HEK293 (cell line): Measurements from ENCODE around the gene EXT2.
A peak's percentile ranks its signal among the peaks of the same experiment; 100 is the strongest.

ENCODE experiments used
- CTCF ChIA-PET: fragments of 350-600 bp; formaldehyde crosslinking; extraction: SDS; loops from one replicate; lab custom pipeline; 2021; ENCODE audit warnings: antibody characterized with exemption; lab: Yijun Ruan, JAX
- POLR2A ChIA-PET: fragments of 300-600 bp; formaldehyde crosslinking; extraction: SDS; loops from one replicate; lab custom pipeline; 2020; ENCODE audit warnings: antibody characterized with exemption, inconsistent platforms; lab: Yijun Ruan, JAX
- H3K27ac ChIP-seq: fragments of 200-500 bp; sonication (Bioruptor generic); 2 replicates; pipeline ENCODE4 v1.5.1; 2014; ENCODE audit warnings: low read depth, low read length, control low read depth, inconsistent platforms; ENCODE audit errors: extremely low read depth
- H3K36me3 ChIP-seq, 2 experiments: fragments of 200-500 bp in 1 of 2; sonication (Bioruptor generic) in 1 of 2; 1 replicate in 1 of 2; 2 replicates in 1 of 2; pipeline ENCODE4 v1.5.1; 2014 to 2017; ENCODE audit warnings: inconsistent platforms in 2 of 2, low read length in 2 of 2; ENCODE audit not compliant: control insufficient read depth in 2 of 2, insufficient read depth in 1 of 2
- H3K4me1 ChIP-seq: fragments of 200-500 bp; sonication (Bioruptor generic); 2 replicates; pipeline ENCODE4 v1.5.1; 2014; ENCODE audit warnings: mild to moderate bottlenecking, low read length, inconsistent platforms; ENCODE audit not compliant: control insufficient read depth, insufficient read depth
- H3K4me3 ChIP-seq: 2 replicates; pipeline ENCODE4 v1.5.1; 2011; ENCODE audit warnings: low read depth, mild to moderate bottlenecking, control low read depth, low read length, moderate library complexity
- H3K9me3 ChIP-seq: fragments of 200-500 bp; sonication (Bioruptor generic); 2 replicates; pipeline ENCODE4 v1.5.1; 2014; ENCODE audit warnings: low read depth, low read length, inconsistent platforms; ENCODE audit not compliant: control insufficient read depth, insufficient read depth
- GLI2 ChIP-seq: fragments of 450-650 bp; formaldehyde crosslinking; IDR thresholded peaks from 2 replicates; pipeline ENCODE4; 2017; ENCODE audit warnings: missing biosample characterization, missing genetic modification characterization, low read depth, borderline replicate concordance
- HOXA7 ChIP-seq: sonication (generic); formaldehyde crosslinking; IDR thresholded peaks from 2 replicates; pipeline ENCODE4 v1.8.1; 2022; ENCODE audit warnings: missing genetic modification reagents, borderline replicate concordance
- HOXC10 ChIP-seq: sonication (generic); formaldehyde crosslinking; IDR thresholded peaks from 2 replicates; pipeline ENCODE4 v1.8.1; 2023; ENCODE audit warnings: mild to moderate bottlenecking, missing genetic modification reagents
- KLF1 ChIP-seq: fragments of 450-650 bp; formaldehyde crosslinking; IDR thresholded peaks from 2 replicates; pipeline ENCODE4 v1.5.1; 2016; ENCODE audit warnings: missing biosample characterization, missing genetic modification characterization
- KLF16 ChIP-seq: fragments of 450-650 bp; formaldehyde crosslinking; IDR thresholded peaks from 2 replicates; pipeline ENCODE4 v1.5.1; 2017; ENCODE audit warnings: missing biosample characterization, missing genetic modification characterization
- SETDB1 ChIP-seq: IDR thresholded peaks from one replicate; pipeline ENCODE4 v1.6.1; 2017; ENCODE audit warnings: mild to moderate bottlenecking, low read length, moderate library complexity, mixed read lengths; ENCODE audit not compliant: insufficient read length
- SP2 ChIP-seq: fragments of 450-650 bp; formaldehyde crosslinking; IDR thresholded peaks from 2 replicates; pipeline ENCODE4 v1.5.1; 2016; ENCODE audit warnings: missing biosample characterization, missing genetic modification characterization
- SP7 ChIP-seq: fragments of 450-650 bp; formaldehyde crosslinking; IDR thresholded peaks from 2 replicates; pipeline ENCODE4 v1.5.1; 2016; ENCODE audit warnings: missing biosample characterization, missing genetic modification characterization
- YY1 ChIP-seq: fragments of 450-650 bp; formaldehyde crosslinking; IDR thresholded peaks from 2 replicates; pipeline ENCODE4 v1.5.1; 2018; ENCODE audit warnings: missing biosample characterization, missing genetic modification characterization
- ZBTB21 ChIP-seq: fragments of 450-650 bp; formaldehyde crosslinking; IDR thresholded peaks from 2 replicates; pipeline ENCODE4 v1.5.1; 2017; ENCODE audit warnings: missing biosample characterization, missing genetic modification characterization
- ZNF121 ChIP-seq: fragments of 450-650 bp; formaldehyde crosslinking; IDR thresholded peaks from 2 replicates; pipeline ENCODE4 v1.5.1; 2016; ENCODE audit warnings: missing biosample characterization, missing genetic modification characterization
- ZNF169 ChIP-seq: fragments of 450-650 bp; formaldehyde crosslinking; IDR thresholded peaks from 2 replicates; pipeline ENCODE4 v1.5.1; 2016; ENCODE audit warnings: missing biosample characterization, missing genetic modification characterization
- ZNF274 ChIP-seq, 2 experiments: fragments of 200-500 bp in 1 of 2; fragments of 450-650 bp in 1 of 2; sonication (Bioruptor generic) in 1 of 2; formaldehyde crosslinking in 1 of 2; IDR thresholded peaks; 2 replicates each; pipeline versions ENCODE4 v1.5.1 to v1.6.1; 2014 to 2016; ENCODE audit warnings: borderline replicate concordance in 1 of 2, inconsistent platforms in 1 of 2, low read length in 1 of 2, missing biosample characterization in 1 of 2, missing genetic modification characterization in 1 of 2
- ZNF302 ChIP-seq: fragments of 450-650 bp; formaldehyde crosslinking; IDR thresholded peaks from 2 replicates; pipeline ENCODE4 v1.5.1; 2016; ENCODE audit warnings: missing biosample characterization, missing genetic modification characterization, low read depth
- ZNF335 ChIP-seq: fragments of 450-650 bp; formaldehyde crosslinking; conservative IDR thresholded peaks from 2 replicates; pipeline ENCODE4 v1.5.1; 2016; ENCODE audit warnings: missing biosample characterization, missing genetic modification characterization
- ZNF423 ChIP-seq: fragments of 450-650 bp; formaldehyde crosslinking; IDR thresholded peaks from 2 replicates; pipeline ENCODE4 v1.5.1; 2016; ENCODE audit warnings: missing biosample characterization, missing genetic modification characterization
- ZNF549 ChIP-seq: fragments of 450-650 bp; IDR thresholded peaks from 2 replicates; pipeline ENCODE4 v1.5.1; 2018; ENCODE audit warnings: missing biosample characterization, missing genetic modification characterization, mild to moderate bottlenecking, inconsistent platforms, moderate library complexity
- ZNF600 ChIP-seq: fragments of 450-650 bp; formaldehyde crosslinking; IDR thresholded peaks from 2 replicates; pipeline ENCODE4 v1.5.1; 2016; ENCODE audit warnings: missing biosample characterization, missing genetic modification characterization
- ZNF658 ChIP-seq: fragments of 450-650 bp; formaldehyde crosslinking; IDR thresholded peaks from 2 replicates; pipeline ENCODE4; 2016; ENCODE audit warnings: missing biosample characterization, missing genetic modification characterization
- ZNF707 ChIP-seq: fragments of 450-650 bp; formaldehyde crosslinking; IDR thresholded peaks from 2 replicates; pipeline ENCODE4 v1.5.1; 2016; ENCODE audit warnings: missing biosample characterization, missing genetic modification characterization
- ZNF747 ChIP-seq: fragments of 450-650 bp; formaldehyde crosslinking; IDR thresholded peaks from 2 replicates; pipeline ENCODE4 v1.5.1; 2016; ENCODE audit warnings: missing biosample characterization, missing genetic modification characterization
- TF ChIP-seq, protein P1 (sequence below): fragments of 450-650 bp; formaldehyde crosslinking; IDR thresholded peaks from 2 replicates; pipeline ENCODE4 v1.5.1; 2016; ENCODE audit warnings: missing biosample characterization, missing genetic modification characterization
- TF ChIP-seq, protein P2 (sequence below): fragments of 450-650 bp; IDR thresholded peaks from 2 replicates; pipeline ENCODE4 v1.5.1; 2018; ENCODE audit warnings: missing biosample characterization, missing genetic modification characterization
- TF ChIP-seq, protein P3 (sequence below): fragments of 450-650 bp; formaldehyde crosslinking; IDR thresholded peaks from 2 replicates; pipeline ENCODE4 v1.5.1; 2016; ENCODE audit warnings: missing biosample characterization, missing genetic modification characterization
- TF ChIP-seq, protein P4 (sequence below): fragments of 450-650 bp; formaldehyde crosslinking; IDR thresholded peaks from 2 replicates; pipeline ENCODE4 v1.5.1; 2017; ENCODE audit warnings: missing biosample characterization, missing genetic modification characterization
- TF ChIP-seq, protein P5 (sequence below): fragments of 450-650 bp; formaldehyde crosslinking; IDR thresholded peaks from 2 replicates; pipeline ENCODE4 v1.5.1; 2017; ENCODE audit warnings: missing biosample characterization, missing genetic modification characterization

Gene EXT2

DNA sequence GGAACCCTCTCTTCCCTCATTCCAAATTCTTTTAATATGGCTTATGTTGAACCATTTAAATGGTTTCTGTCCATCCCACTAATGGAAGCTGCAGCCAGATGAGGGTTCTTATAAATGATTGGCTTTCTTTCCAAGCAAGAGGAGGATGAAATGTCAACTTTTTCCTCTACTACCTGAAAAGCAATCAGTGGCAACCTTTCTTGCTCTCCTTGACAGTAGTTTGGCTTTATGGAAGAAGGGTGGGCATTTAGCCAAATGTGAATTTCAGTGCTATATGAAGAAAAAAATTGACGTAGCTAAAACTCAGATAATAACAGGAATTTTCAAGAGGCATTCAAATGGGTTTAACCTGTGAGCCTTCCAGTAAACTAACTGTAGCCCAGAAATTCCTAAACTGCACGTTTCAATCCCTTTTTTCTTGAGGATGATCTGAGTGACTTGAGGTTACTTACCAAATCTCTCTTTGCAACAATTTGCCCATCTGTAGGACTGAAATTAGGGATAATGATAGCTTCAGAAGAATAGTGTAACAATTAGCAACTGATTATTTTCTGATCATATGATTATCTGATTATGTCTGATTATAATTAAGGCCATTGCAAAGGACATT is 90.9 kb downstream of the EXT2 start:
- CTCF ChIA-PET, result interaction anchor here (0.6 to 1.2 kb wide), 3 partner anchors 13 to 371 kb away, joined by 3 to 4 read pairs (median 3); no protein-coding TSS in a partner anchor
- POLR2A ChIA-PET, result no interaction called here
- Histone ChIP-seq H3K27ac (no peak overlapping the region), H3K4me3 (no peak overlapping the region), H3K9me3 (no peaks in the 10 kb centered on the region), H3K4me1 (no peaks in the 10 kb centered on the region), H3K36me3 (peaks cover 0 to 12% of the 10 kb centered on the region in 2 experiments; a peak in 1 of 3 replicates)
- no peak for TF ChIP-seq KLF16
- no peak for TF ChIP-seq ZNF335 (tag by site-specific recombination)
- TF ChIP-seq, protein P1, sequence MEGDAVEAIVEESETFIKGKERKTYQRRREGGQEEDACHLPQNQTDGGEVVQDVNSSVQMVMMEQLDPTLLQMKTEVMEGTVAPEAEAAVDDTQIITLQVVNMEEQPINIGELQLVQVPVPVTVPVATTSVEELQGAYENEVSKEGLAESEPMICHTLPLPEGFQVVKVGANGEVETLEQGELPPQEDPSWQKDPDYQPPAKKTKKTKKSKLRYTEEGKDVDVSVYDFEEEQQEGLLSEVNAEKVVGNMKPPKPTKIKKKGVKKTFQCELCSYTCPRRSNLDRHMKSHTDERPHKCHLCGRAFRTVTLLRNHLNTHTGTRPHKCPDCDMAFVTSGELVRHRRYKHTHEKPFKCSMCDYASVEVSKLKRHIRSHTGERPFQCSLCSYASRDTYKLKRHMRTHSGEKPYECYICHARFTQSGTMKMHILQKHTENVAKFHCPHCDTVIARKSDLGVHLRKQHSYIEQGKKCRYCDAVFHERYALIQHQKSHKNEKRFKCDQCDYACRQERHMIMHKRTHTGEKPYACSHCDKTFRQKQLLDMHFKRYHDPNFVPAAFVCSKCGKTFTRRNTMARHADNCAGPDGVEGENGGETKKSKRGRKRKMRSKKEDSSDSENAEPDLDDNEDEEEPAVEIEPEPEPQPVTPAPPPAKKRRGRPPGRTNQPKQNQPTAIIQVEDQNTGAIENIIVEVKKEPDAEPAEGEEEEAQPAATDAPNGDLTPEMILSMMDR (tag by site-specific recombination), result no peak
- TF ChIP-seq, protein P2, sequence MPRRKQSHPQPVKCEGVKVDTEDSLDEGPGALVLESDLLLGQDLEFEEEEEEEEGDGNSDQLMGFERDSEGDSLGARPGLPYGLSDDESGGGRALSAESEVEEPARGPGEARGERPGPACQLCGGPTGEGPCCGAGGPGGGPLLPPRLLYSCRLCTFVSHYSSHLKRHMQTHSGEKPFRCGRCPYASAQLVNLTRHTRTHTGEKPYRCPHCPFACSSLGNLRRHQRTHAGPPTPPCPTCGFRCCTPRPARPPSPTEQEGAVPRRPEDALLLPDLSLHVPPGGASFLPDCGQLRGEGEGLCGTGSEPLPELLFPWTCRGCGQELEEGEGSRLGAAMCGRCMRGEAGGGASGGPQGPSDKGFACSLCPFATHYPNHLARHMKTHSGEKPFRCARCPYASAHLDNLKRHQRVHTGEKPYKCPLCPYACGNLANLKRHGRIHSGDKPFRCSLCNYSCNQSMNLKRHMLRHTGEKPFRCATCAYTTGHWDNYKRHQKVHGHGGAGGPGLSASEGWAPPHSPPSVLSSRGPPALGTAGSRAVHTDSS (tag by site-specific recombination), result no peak
- no peak for TF ChIP-seq ZNF600 (tag by site-specific recombination)
- TF ChIP-seq, protein P3, sequence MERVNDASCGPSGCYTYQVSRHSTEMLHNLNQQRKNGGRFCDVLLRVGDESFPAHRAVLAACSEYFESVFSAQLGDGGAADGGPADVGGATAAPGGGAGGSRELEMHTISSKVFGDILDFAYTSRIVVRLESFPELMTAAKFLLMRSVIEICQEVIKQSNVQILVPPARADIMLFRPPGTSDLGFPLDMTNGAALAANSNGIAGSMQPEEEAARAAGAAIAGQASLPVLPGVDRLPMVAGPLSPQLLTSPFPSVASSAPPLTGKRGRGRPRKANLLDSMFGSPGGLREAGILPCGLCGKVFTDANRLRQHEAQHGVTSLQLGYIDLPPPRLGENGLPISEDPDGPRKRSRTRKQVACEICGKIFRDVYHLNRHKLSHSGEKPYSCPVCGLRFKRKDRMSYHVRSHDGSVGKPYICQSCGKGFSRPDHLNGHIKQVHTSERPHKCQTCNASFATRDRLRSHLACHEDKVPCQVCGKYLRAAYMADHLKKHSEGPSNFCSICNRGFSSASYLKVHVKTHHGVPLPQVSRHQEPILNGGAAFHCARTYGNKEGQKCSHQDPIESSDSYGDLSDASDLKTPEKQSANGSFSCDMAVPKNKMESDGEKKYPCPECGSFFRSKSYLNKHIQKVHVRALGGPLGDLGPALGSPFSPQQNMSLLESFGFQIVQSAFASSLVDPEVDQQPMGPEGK (tag by site-specific recombination), result no peak
- no peak for TF ChIP-seq HOXC10
- no peak for TF ChIP-seq ZNF707 (tag by site-specific recombination)
- no peak for TF ChIP-seq ZNF423 (tag by site-specific recombination)
- no peak for TF ChIP-seq SP2 (tag by site-specific recombination)
- TF ChIP-seq ZNF747 (tag by site-specific recombination), result no peak
- TF ChIP-seq ZBTB21 (tag by site-specific recombination), result no peak
- no peak for TF ChIP-seq HOXA7 (CRISPR knock-in tag)
- TF ChIP-seq, protein P4, sequence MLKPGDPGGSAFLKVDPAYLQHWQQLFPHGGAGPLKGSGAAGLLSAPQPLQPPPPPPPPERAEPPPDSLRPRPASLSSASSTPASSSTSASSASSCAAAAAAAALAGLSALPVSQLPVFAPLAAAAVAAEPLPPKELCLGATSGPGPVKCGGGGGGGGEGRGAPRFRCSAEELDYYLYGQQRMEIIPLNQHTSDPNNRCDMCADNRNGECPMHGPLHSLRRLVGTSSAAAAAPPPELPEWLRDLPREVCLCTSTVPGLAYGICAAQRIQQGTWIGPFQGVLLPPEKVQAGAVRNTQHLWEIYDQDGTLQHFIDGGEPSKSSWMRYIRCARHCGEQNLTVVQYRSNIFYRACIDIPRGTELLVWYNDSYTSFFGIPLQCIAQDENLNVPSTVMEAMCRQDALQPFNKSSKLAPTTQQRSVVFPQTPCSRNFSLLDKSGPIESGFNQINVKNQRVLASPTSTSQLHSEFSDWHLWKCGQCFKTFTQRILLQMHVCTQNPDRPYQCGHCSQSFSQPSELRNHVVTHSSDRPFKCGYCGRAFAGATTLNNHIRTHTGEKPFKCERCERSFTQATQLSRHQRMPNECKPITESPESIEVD (tag by site-specific recombination), result no peak
- TF ChIP-seq KLF1 (tag by site-specific recombination), result no peak
- TF ChIP-seq SP7, result no peak
- no peak for TF ChIP-seq ZNF169 (tag by site-specific recombination)
- TF ChIP-seq ZNF658 (tag by site-specific recombination), result no peak
- no peak for TF ChIP-seq YY1 (tag by site-specific recombination)

DNA sequence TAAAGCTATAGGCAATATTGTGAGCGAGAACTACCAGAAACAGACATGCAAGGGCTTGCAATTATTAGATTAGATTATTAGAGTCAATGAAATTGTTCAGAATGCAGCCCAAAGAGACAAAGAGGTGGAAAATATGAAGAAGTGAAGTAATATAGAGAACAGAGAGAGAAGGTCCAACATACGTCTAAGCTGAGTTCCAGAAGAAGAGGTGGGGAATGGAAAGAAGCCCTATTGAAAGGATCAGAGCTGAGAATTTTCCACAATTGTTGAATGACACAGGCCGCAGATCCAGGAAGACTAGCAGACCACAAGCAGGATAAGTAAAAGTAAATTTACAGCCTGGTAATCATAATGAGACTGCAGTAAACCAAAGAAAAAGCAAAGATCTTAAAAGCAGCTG is 93.2 kb downstream of the EXT2 start:
- H3K4me1 ChIP-seq, result peaks cover 7% of the 10 kb centered on the region; the same call in 1 of the 2 replicates
- TF ChIP-seq ZNF549 (tag by site-specific recombination) (no peak), ZNF121 (tag by site-specific recombination) (no peak), SETDB1 (peak; percentile 82), ZNF302 (tag by site-specific recombination) (no peak), ZNF274 (IDR thresholded peaks at IDR 0.05; ENCODE audit: low read length) (no peak), ZNF274 (tag by site-specific recombination; IDR thresholded peaks at IDR 0.05; ENCODE audit: borderline replicate concordance) (no peak), GLI2 (tag by site-specific recombination) (no peak)
- TF ChIP-seq, protein P4 (tag by site-specific recombination), result no peak
- TF ChIP-seq, protein P5, sequence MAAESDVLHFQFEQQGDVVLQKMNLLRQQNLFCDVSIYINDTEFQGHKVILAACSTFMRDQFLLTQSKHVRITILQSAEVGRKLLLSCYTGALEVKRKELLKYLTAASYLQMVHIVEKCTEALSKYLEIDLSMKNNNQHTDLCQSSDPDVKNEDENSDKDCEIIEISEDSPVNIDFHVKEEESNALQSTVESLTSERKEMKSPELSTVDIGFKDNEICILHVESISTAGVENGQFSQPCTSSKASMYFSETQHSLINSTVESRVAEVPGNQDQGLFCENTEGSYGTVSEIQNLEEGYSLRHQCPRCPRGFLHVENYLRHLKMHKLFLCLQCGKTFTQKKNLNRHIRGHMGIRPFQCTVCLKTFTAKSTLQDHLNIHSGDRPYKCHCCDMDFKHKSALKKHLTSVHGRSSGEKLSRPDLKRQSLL (tag by site-specific recombination), result no peak

More for the DNA sequence above, 93.2 kb downstream of the EXT2 start:
- ChIA-PET POLR2A (no interaction called here), CTCF (no interaction called here)
- no peak overlapping the region for H3K4me3 ChIP-seq
- H3K9me3 ChIP-seq, result no peaks in the 10 kb centered on the region
- no peak overlapping the region for H3K27ac ChIP-seq
- peaks cover 0 to 12% of the 10 kb centered on the region in 2 experiments; a peak in 1 of 3 replicates for H3K36me3 ChIP-seq
